M059J (cell line): ENCODE data around the gene MARK3. TPM values are rescaled to one million over a fixed set of nuclear protein-coding genes. Genes with fewer than 3 reads are reported as not detected.

Experiments used
- DNase-seq: peaks from one replicate; pipeline ENCODE4 v3.0.0-alpha.2; 2012; ENCODE audit warnings: low read depth
- total RNA-seq: library from RNA; depleted of rRNA; stranded (reverse); fragments of >200 nt; shearing (Covaris generic); gene quantifications from 2 replicates; pipeline ENCODE4 v1.2.3, GENCODE V29; 2014

The MARK3 gene
- total RNA-seq, 1 experiment from 2014 or later, result 40.0 TPM

- peak; percentile 24 for DNase-seq
Measured at GRCh38 chr14:103393676-103394626, 8.7 kb downstream of the MARK3 start.

DNA sequence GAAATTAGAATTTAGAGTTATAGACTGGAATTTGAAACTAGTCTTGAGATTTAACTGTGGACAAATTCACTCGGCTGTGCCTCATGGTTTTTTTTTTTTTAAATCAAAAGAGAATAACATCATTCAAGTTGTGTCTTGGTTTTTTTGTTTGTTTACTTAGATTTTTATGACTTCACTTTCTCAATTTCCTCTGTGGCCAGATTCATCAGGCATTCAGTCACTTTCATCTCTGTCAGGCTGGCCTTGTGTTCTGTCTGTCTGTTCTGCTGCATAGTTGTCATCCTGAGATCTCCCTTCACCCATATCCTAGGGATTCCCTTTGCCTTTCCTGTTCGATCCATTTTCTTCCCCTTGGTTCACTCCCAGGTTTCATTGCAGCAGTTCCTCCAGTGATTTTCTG lies 10.0 kb downstream of the MARK3 start:
- peak; percentile 50 for DNase-seq

DNA sequence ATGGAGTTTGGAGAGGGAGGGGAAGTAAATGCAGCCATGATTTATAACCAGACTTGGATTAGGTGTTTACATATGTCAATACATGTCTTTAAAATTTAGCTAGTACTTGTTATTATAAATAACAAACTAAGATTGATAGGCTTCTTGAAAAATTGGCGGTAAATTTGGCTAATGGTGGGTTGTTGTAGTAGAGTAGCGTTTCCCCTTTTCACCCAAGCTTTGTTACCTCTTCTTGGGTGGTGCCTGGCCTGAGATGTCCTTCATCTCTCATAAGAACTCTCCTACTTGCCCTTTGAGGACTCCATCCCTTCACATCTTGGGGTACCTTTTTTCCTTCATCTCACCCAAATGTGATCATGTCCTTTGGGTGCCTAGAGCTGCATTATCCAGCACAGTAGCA lies 11.2 kb downstream of the MARK3 start:
- DNase-seq, result no peak

DNA sequence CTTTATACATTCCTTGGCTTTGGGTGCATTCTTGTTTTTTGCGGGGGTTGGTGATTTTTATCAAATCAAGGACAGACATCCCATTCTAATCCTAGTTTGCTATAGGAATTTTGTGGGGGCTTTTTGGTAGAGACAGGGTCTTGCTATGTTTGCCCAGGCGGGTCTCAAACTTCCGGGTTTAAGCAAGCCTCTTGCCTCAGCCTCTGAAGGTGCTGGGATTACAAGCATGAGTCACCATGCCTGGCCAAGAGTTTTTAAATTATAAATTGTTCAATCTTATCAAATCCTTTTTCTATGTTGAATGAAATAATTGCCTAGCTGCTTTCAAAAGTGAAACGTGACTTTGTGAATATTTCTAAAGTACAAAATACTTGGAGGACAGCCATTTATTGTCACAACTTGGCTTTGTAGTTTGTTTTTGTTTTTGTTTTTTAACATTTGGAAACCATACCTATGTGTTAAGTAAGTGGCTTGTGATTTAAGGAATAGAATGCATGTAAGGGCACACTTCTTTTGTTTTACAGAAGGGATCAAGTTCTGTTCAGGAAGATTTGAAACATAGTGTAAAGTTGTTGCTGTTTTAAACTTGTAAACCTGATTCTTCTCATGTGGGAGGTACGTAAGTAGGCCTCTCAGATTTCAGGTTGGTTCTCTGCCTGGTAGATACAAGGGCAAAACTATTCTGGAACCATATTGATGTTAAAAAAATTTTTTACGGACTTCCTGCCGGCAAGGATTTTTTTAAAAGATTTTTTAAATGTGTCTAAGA lies 13.4 kb downstream of the MARK3 start:
- DNase-seq, result peak; percentile 59

GRCh38 chr14:103400537-103400936 lies 15.3 kb downstream of the MARK3 start:
- no peak for DNase-seq

DNA sequence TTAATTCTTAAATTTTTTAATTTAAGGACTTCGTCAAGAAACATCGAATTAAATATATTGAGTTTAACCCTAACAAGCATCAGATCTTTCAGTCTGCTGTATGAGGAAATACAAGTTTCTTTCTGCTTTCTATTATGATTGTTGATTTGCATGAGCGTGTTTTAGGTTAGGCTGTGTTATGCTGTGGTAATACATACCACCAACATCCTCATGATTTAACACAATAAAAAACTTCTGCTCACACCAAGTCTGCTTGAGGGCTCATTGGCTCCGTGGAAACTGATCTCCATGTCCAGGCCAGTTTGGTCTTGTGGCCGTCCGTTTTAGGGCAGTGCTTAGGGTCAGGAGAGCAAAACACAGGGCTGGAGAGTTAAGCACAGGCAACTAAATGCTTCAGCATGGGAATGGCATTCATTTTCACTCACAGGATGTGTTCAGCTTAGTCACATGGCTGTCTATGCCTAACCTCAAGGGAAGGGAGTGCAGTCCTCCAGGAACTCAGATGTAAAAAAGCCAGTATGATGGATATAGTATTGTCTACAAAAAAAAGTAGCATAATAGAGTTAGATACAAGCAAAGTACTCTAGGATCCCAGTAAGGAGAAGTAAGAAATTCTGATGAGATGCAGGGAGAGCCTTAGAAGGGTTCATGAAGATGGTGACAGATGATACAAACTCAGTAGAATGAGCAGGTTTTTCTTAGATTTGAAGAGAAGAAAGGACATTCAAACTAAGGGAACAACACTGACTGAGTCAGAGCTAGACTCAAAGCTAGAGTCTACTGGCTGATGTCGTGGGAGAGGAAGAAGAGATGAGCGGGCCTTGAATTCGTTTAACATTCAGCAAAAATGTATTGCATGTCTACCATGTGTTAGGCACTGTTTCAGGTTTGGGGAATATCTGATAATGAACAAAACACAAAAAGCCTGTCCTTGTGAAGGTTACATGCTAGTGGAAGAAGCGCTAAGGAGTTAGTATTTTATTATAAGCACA lies 16.3 kb downstream of the MARK3 start:
- peak; percentile 79 for DNase-seq

GRCh38 chr14:103402695-103403094 lies 17.5 kb downstream of the MARK3 start:
- peak; percentile 41 for DNase-seq

DNA sequence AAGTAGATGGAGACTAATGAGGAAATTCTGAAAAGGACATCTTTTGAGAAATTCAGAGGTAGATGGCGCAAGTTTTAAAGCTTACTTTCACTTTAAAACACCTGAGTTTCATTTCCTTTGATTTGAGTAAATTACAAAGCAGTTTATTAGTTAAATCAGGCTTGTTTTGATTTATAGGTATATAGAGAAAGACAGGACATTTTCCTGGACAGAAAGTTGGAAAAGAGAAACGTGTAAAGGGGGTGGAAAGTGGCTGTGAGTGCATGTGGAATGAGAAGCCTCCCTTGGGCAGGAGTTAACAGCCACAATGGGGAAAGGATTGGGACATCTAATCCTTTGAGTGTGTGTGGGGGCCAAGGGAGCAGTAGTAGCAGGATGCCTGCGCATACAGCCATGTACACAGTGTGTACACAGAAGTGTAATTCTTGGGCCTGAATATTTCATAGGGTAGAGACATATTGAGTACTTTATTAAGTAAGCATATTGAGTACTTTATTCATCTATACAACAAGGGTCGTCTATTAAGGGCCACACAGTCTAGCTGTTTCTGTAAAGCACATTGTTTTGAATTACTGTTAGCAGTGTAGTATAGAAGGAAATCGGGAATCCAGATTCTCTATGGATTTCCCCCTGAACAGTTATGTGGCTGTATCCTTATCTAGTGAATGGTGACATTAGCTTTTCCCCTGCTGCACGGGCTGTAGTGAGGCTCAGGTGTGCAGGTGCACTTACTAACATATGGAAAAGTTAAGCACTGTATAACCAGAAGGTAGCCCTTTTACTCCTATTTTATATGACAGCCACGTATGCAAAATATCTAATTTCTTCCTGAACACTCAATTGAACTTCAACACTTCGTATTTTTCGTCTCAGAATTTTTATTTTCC lies 19.1 kb downstream of the MARK3 start:
- DNase-seq, result no peak

- DNase-seq, result no peak
Measured at GRCh38 chr14:103404920-103405319, 19.7 kb downstream of the MARK3 start.

DNA sequence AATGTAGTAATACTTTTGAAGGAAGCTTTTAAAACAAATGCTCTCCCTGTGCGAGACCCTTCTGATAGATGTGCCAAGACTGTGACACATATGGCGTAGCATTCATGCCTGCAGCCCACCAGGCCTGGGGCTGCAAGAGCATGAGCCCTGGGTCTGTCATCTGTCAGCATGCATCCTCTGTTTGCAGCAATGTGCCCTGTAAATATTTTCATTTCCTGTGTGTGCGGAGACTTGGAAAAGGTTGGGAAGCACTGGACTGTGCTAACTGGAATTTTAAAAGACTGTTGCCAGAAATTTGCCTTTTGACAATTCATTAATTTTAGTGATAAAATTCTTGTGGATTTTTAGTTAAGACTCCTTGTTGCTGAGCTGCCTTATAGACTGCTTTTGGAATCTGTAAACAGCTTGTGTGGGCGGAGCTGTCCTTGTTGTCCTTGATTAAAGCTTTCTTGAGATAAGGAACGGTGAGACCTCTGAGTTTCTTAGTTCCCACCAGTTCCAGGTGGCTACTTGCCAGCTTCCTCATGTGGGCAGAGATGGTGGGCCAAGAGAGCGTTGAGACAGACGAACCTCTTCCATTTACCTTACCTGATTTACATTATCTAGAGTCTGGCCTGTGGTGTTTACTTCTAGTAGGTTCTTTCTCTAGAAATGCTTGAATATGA lies 23.4 kb downstream of the MARK3 start:
- DNase-seq, result no peak

GRCh38 chr14:103416916-103417315 lies 31.7 kb downstream of the MARK3 start:
- DNase-seq, result no peak

GRCh38 chr14:103418481-103418818 lies 33.2 kb downstream of the MARK3 start:
- peak; percentile 55 for DNase-seq

GRCh38 chr14:103421556-103421955 lies 36.3 kb downstream of the MARK3 start:
- DNase-seq, result no peak

DNA sequence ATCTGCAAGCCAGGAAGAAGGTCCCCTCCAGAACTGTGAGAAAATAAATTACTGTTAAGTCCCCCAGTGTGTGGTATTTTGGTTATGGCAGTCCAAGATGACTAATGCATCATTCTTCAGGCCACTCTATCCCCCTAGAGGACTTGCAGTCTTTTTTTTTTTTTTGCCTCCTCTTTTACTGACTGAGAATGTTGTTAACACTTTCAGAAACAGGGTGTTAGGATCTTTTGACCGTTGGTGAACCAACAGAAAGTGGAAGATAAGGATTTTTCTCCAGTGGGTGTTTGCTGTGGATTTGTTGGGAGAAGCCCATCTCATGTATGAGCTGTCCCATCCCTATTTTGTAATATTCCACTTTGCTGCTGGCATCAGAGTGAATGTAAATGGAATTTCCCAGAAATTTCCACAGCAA lies 37.8 kb downstream of the MARK3 start:
- peak; percentile 81 for DNase-seq

GRCh38 chr14:103427485-103428443 lies 42.5 kb downstream of the MARK3 start:
- peak; percentile 95 for DNase-seq

DNA sequence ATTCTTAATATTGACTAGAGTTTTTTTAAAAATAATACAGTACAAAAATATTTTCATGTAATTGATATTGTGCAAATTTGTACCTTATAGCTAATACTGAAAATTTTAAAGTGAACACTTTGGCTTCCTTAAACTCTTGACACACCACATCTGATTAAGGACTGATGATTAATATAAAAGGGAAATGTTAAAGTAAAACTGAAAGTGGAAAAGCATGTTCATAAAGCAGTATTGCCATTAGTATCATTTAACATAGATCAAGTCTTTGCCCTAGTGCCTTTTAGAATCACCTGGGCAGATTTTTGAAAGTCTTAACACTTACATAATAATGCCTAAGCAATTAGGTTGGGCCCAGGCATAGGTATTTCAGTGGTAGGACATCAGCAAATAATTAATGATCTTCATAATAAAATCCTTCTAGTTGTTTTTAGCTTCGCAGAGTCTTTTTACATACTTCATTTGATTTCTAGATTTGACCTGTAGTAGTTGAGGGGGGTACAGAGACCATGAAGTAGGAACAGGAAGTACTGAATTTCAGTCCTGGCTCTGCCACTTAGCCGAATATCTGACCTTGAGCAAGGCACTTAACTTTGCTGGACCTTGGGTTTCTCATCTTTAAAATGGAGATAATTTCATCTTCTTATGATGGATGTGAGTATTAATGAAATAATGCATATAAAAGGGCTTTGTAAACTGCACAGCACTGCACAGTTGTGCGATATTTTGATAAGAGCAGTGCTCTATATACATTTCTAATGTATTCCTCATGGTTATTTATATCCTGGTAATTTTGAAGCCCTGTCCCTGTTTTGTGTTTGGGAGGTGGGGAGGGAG lies 43.7 kb downstream of the MARK3 start:
- DNase-seq, result no peak

- no peak for DNase-seq
Measured at GRCh38 chr14:103430358-103430757, 45.1 kb downstream of the MARK3 start.

GRCh38 chr14:103432627-103433026 lies 47.4 kb downstream of the MARK3 start:
- no peak for DNase-seq
